ENCODE data around the gene NTN3. TPM values are rescaled to one million over a fixed set of nuclear protein-coding genes. Genes with fewer than 3 reads are reported as not detected.
A peak's percentile ranks its signal among the peaks of the same experiment; 100 is the strongest.

The NTN3 gene
- total and polyA plus RNA-seq, 2 of the 8 experiments (the other 6 are each of a cell fraction or from before 2014, with no cell fraction given), result 0.30 to 0.34 TPM

GRCh38 chr16:2507052-2507659, 36.1 kb downstream of the NTN3 start:
- no peak for DNase-seq (ENCODE audit: low read depth in 1 of 2, low spot score in 2 of 2)
- no peak overlapping the region for H4K5ac ChIP-seq (ENCODE audit: insufficient read length, low read depth, low read length)

More at GRCh38 chr16:2507052-2507659, 36.1 kb downstream of the NTN3 start:
- no peak overlapping the region for H2BK12ac ChIP-seq (ENCODE audit: low read depth, low read length)
- H3K79me1 ChIP-seq (ENCODE audit: low read depth, low read length), result peaks cover under 1% of the 10 kb centered on the region; the same call in 1 of the 2 replicates
- H3K18ac ChIP-seq (ENCODE audit: extremely low read depth, low read length), result no peak overlapping the region
- no peak overlapping the region for H3K4ac ChIP-seq (replicated peaks; ENCODE audit: insufficient read length, low read depth, low read length)
- H3K56ac ChIP-seq (replicated peaks; ENCODE audit: insufficient read length, low read depth, low read length), result no peak overlapping the region
- no peak for FAIRE-seq
- H3K79me2 ChIP-seq (ENCODE audit: control insufficient read depth in 1 of 2, insufficient read depth in 2 of 2, low read length in 2 of 2), result no peaks in the 10 kb centered on the region
- TF ChIP-seq CTCF (IDR thresholded peaks at IDR 0.05; ENCODE audit: control extremely low read depth in 1 of 3, insufficient read depth in 1 of 3, low read depth in 1 of 3, low read length in 3 of 3) (peak in 1 of 3 experiments; percentile 10; a peak in 1 of 4 replicates), SIRT6 (IDR thresholded peaks at IDR 0.05; ENCODE audit: low read length) (no peak)
- no peak overlapping the region for H3K4me3 ChIP-seq (ENCODE audit: extremely low read depth in 1 of 4, insufficient read depth in 2 of 4, low read depth in 3 of 4, low read length in 4 of 4)
- no peaks in the 10 kb centered on the region for H4K20me1 ChIP-seq (replicated peaks in 1 of 2; ENCODE audit: control insufficient read depth in 1 of 2, insufficient read depth in 2 of 2, low read length in 2 of 2)
- no peak overlapping the region for H4K91ac ChIP-seq (replicated peaks; ENCODE audit: insufficient read length, low read length)
- no peak overlapping the region for H3K27ac ChIP-seq (ENCODE audit: low read depth, low read length)
- no peak overlapping the region for H3K4me2 ChIP-seq (ENCODE audit: insufficient read depth in 1 of 2, low read depth in 2 of 2, low read length in 2 of 2)
- no peak overlapping the region for H2BK20ac ChIP-seq (ENCODE audit: low read length)
- no peaks in the 10 kb centered on the region; the same call in 1 of the 2 replicates for H3K23me2 ChIP-seq (ENCODE audit: low read depth, low read length)
- no peak overlapping the region for H2BK15ac ChIP-seq (ENCODE audit: low read length)
- H4K8ac ChIP-seq (ENCODE audit: extremely low read depth, insufficient read depth, low read length), result no peak overlapping the region
- H3K14ac ChIP-seq (ENCODE audit: insufficient read length), result no peak overlapping the region
- no peak overlapping the region for H2AFZ ChIP-seq (ENCODE audit: low read length)
- ChIA-PET CTCF (ENCODE audit: partially characterized antibody) (interaction anchor here (0.9 to 1.7 kb wide), 4 partner anchors 11 to 52 kb away, joined by 3 to 4 read pairs (median 3); partner anchors contain the start of gene NTN3), POLR2A (ENCODE audit: partially characterized antibody) (interaction anchor here (0.6 to 1.2 kb wide), 3 partner anchors 24 to 67 kb away, joined by 3 to 4 read pairs (median 3); partner anchors contain the start of gene CEMP1)
- no peak overlapping the region for H2BK5ac ChIP-seq (ENCODE audit: low read depth, low read length)
- H3K9ac ChIP-seq (replicated peaks in 1 of 4; ENCODE audit: extremely low read depth in 1 of 4, low read depth in 3 of 4, low read length in 3 of 4), result no peak overlapping the region
- 88% methylated on average over 14 of the region's 14 CpGs; no CpG with 5 or more reads in 1 of the 2 experiments for WGBS, 2 experiments (ENCODE audit: extremely low coverage in 1 of 2, insufficient coverage in 1 of 2, insufficient read length in 1 of 2, insufficient replicate concordance in 2 of 2, low coverage in 1 of 2, low lambda C conversion rate in 2 of 2, missing lambda C conversion rate in 1 of 2)
- H3K36me3 ChIP-seq (ENCODE audit: control insufficient read depth in 2 of 4, insufficient read depth in 4 of 4, low read length in 3 of 4), result no peaks in the 10 kb centered on the region
- H2BK120ac ChIP-seq (replicated peaks; ENCODE audit: low read depth, low read length), result no peak overlapping the region
- H3K27me3 ChIP-seq (replicated peaks in 1 of 4; ENCODE audit: control insufficient read depth in 3 of 4, extremely low read depth in 1 of 4, insufficient read depth in 3 of 4, low read length in 3 of 4), result peaks cover 0 to 3% (median 0%) of the 10 kb centered on the region in 4 experiments; a peak in 2 of 7 replicates
- H3K23ac ChIP-seq (ENCODE audit: insufficient read length), result no peak overlapping the region
- peaks cover 0 to 14% (median 11%) of the 10 kb centered on the region in 4 experiments; a peak in 6 of 7 replicates for H3K4me1 ChIP-seq (replicated peaks in 1 of 4; ENCODE audit: control insufficient read depth in 3 of 4, insufficient read depth in 4 of 4, low read length in 3 of 4)
- H2AK5ac ChIP-seq (ENCODE audit: low read depth, low read length), result no peak overlapping the region
- no peaks in the 10 kb centered on the region for H3K9me3 ChIP-seq (ENCODE audit: insufficient read depth in 2 of 2, low read depth in 1 of 2, low read length in 1 of 2)
